Measurements from ENCODE around the gene RASAL3. TPM values are rescaled to one million over a fixed set of nuclear protein-coding genes. Genes with fewer than 3 reads are reported as not detected.

The RASAL3 gene
- total and polyA plus RNA-seq, 2 of the 8 experiments (the other 6 are each of a cell fraction or from before 2014, with no cell fraction given), result 0.19 to 0.63 TPM

GRCh38 chr19:15443838-15444237 is 20.5 kb downstream of the RASAL3 start (continued):
- no peak for TF ChIP-seq EZH2 (IDR thresholded peaks at IDR 0.05; ENCODE audit: low read depth, low read length, severe bottlenecking)

Data from H1 (cell line).